Neutrophil (primary cell): ENCODE measurements around the gene NXN.
"Not testable (repeated sequence)": the region's sequence is repeated elsewhere in the genome, so short reads cannot be mapped to it uniquely, and the experiment has no call there.

Experiments
- H3K27ac ChIP-seq: fragments of 200-600 bp; sonication (generic); 2 replicates; pipeline ENCODE4 v1.5.1; 2016; ENCODE audit warnings: mild to moderate bottlenecking, moderate library complexity
- H3K27me3 ChIP-seq: fragments of 200-600 bp; sonication (generic); 2 replicates; pipeline ENCODE4 v1.6.0; 2016; ENCODE audit warnings: mild to moderate bottlenecking
- H3K36me3 ChIP-seq: fragments of 200-600 bp; sonication (generic); 2 replicates; pipeline ENCODE4 v1.5.1; 2017
- H3K4me1 ChIP-seq, 2 experiments: fragments of 200-600 bp in 1 of 2; sonication (generic) in 1 of 2; 1 replicate in 1 of 2; 2 replicates in 1 of 2; pipeline versions ENCODE4 v1.5.1 to v1.6.1; 2013 to 2016; ENCODE audit warnings: low read depth in 1 of 2, low read length in 1 of 2, mild to moderate bottlenecking in 1 of 2, moderate library complexity in 1 of 2; ENCODE audit not compliant: control insufficient read depth in 1 of 2, insufficient read depth in 1 of 2
- H3K4me3 ChIP-seq, 2 experiments: fragments of 200-600 bp in 1 of 2; sonication (generic) in 1 of 2; 1 replicate in 1 of 2; 2 replicates in 1 of 2; pipeline ENCODE4 v1.5.1; 2013 to 2016; ENCODE audit warnings: low read depth in 1 of 2, low read length in 1 of 2, mild to moderate bottlenecking in 1 of 2, moderate library complexity in 1 of 2
- H3K9me3 ChIP-seq: fragments of 200-600 bp; sonication (generic); 2 replicates; pipeline ENCODE4 v1.5.1; 2016
- CTCF ChIP-seq: fragments of 200-600 bp; sonication (generic); IDR thresholded peaks from 2 replicates; pipeline ENCODE4 v1.5.1; 2016; ENCODE audit warnings: antibody characterized with exemption

The NXN gene

DNA sequence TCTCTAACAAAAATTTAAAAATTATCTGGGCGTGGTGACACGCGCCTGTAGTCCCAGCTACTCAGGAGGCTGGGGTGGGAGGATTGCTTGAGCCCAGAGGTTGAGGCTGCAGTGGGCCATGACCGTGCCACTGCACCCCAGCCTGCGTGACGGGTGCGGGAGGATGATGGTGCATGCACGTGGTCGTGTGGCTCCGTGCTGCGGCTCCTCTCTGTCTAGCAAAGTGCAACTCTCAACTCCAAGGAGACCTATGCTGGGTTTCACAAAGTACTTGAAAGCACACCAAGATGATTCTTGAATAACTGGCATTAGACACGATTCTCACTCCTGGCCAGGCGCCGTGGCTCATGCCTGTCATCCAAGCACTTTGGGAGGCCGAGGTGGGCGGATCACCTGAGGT lies 25.8 kb downstream of the NXN start:
- peaks cover 32% of the 10 kb centered on the region for H3K27me3 ChIP-seq
- no peak for TF ChIP-seq CTCF
- H3K4me1 ChIP-seq: no peaks in the 10 kb centered on the region
- H3K27ac ChIP-seq: no peak overlapping the region
- no peaks in the 10 kb centered on the region for H3K36me3 ChIP-seq
- no peak overlapping the region for H3K4me3 ChIP-seq
- H3K9me3 ChIP-seq: no peaks in the 10 kb centered on the region

DNA sequence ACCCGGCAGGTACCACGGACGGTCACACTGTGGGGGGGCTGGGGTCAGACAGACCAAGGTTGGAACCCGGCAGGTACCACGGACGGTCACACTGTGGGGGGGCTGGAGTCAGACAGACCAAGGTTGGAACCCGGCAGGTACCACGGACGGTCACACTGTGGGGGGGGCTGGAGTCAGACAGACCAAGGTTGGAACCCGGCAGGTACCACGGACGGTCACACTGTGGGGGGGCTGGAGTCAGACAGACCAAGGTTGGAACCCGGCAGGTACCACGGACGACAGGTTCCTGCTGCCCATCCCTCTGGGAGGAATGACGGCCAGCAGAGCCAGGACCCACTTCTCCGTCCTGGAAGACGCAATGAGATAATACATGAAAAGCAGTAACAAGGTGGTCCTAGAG lies 27.0 kb downstream of the NXN start:
- peaks cover 32% of the 10 kb centered on the region for H3K27me3 ChIP-seq
- not testable (repeated sequence) for H3K9me3 ChIP-seq, H3K4me3 ChIP-seq, H3K27ac ChIP-seq, H3K36me3 ChIP-seq, H3K4me1 ChIP-seq

GRCh38 chr17:951325-952132 lies 28.0 kb downstream of the NXN start:
- no peak overlapping the region for H3K27ac ChIP-seq
- H3K9me3 ChIP-seq: no peaks in the 10 kb centered on the region
- H3K4me3 ChIP-seq: no peak overlapping the region
- TF ChIP-seq CTCF: no peak
- H3K4me1 ChIP-seq: no peaks in the 10 kb centered on the region
- H3K27me3 ChIP-seq: peaks cover 32% of the 10 kb centered on the region
- H3K36me3 ChIP-seq: no peaks in the 10 kb centered on the region

- Histone ChIP-seq H3K27me3 (peaks cover 32% of the 10 kb centered on the region), H3K9me3 (no peaks in the 10 kb centered on the region), H3K4me1 (no peaks in the 10 kb centered on the region), H3K27ac (no peak overlapping the region), H3K4me3 (no peak overlapping the region), H3K36me3 (no peaks in the 10 kb centered on the region)
- TF ChIP-seq CTCF: no peak
Observed at GRCh38 chr17:949623-950303, 29.8 kb downstream of the NXN start.

DNA sequence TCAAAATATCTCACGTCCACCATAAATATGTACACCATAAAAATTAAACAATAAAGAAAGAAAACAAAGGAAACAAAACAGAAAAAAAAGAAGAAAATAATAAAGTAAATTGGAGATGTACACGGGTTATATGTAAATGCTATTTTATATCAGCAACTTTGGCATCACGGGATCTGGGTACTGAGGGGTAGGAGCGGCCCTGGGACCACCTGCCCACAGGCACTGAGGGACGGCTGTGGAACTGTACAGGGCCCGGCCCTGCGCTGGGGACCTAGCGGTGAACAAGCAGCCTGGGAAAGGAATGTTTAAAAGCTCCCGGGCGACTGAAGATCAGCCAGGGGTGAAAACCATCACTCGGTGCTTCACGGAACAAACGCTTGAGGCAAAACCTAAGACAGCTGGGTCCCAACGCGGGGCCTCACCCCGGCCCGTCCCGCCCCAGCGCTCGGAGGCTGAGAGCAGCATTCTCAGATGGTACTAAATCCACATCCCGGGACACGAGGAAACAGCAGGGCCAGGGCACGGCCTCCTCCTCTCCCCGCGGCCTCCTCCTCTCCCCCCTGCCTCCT lies 31.2 kb downstream of the NXN start:
- H3K4me3 ChIP-seq: no peak overlapping the region
- no peak for TF ChIP-seq CTCF

More for the DNA sequence above, 31.2 kb downstream of the NXN start:
- Histone ChIP-seq H3K9me3 (no peaks in the 10 kb centered on the region), H3K4me1 (no peaks in the 10 kb centered on the region), H3K27me3 (peaks cover 32% of the 10 kb centered on the region), H3K27ac (no peak overlapping the region), H3K36me3 (no peaks in the 10 kb centered on the region)
